MCF 10A (cell line): Measurements from ENCODE around the gene KNSTRN. TPM values are rescaled to one million over a fixed set of nuclear protein-coding genes. Genes with fewer than 3 reads are reported as not detected.

Source experiments
- BruUV-seq: library from RNA; stranded (reverse); fragments of 400-500 nt; replicated peaks from 2 replicates; lab custom pipeline; 2021; lab: Mats Ljungman, UMichigan
- CTCF ChIA-PET: fragments of 300-600 bp; sonication (Branson Sonifier 250); formaldehyde crosslinking; extraction: SDS; loops from one replicate; lab custom pipeline; 2021; ENCODE audit warnings: antibody characterized with exemption, inconsistent platforms; lab: Yijun Ruan, JAX
- POLR2A ChIA-PET: fragments of 300-600, 350-650 bp; sonication (Branson Sonifier 250); formaldehyde crosslinking; extraction: SDS; loops from one replicate; lab custom pipeline; 2020; ENCODE audit warnings: antibody characterized with exemption, inconsistent platforms; lab: Yijun Ruan, JAX
- DNase-seq: peaks from one replicate; pipeline ENCODE4 v3.0.0-alpha.2; 2018; ENCODE audit not compliant: unreplicated experiment
- H3K27ac Mint-ChIP-seq: one replicate; pipeline ENCODE4 v1.8.0; 2022; ENCODE audit warnings: mild to moderate bottlenecking, low read depth, mixed read lengths; ENCODE audit not compliant: unreplicated experiment
- H3K27me3 Mint-ChIP-seq: one replicate; pipeline ENCODE4 v1.8.0; 2022; ENCODE audit warnings: mixed read lengths; ENCODE audit not compliant: insufficient read depth, unreplicated experiment
- H3K36me3 Mint-ChIP-seq: one replicate; pipeline ENCODE4 v1.8.0; 2022; ENCODE audit warnings: mild to moderate bottlenecking, moderate library complexity, mixed read lengths; ENCODE audit not compliant: insufficient read depth, unreplicated experiment
- H3K4me1 Mint-ChIP-seq: one replicate; pipeline ENCODE4 v1.8.0; 2022; ENCODE audit warnings: mixed read lengths; ENCODE audit not compliant: insufficient read depth, unreplicated experiment
- H3K4me3 Mint-ChIP-seq: one replicate; pipeline ENCODE4 v1.8.0; 2022; ENCODE audit warnings: mild to moderate bottlenecking, moderate library complexity, mixed read lengths; ENCODE audit not compliant: unreplicated experiment
- H3K9me3 Mint-ChIP-seq: one replicate; pipeline ENCODE4 v1.8.0; 2022; ENCODE audit warnings: mixed read lengths; ENCODE audit not compliant: unreplicated experiment
- CTCF ChIP-seq: fragments of 200-600 bp; IDR thresholded peaks from one replicate; pipeline ENCODE4 v1.8.0; 2022; ENCODE audit warnings: antibody characterized with exemption, mild to moderate bottlenecking; ENCODE audit not compliant: unreplicated experiment
- intact Hi-C: fragments of 100-400 bp; cut with micrococcal nuclease; formaldehyde crosslinking; loops from 2 replicates; pipeline ENCODE4 v1.14.1; 2022
- total RNA-seq: library from RNA; stranded (reverse); gene quantifications from 2 replicates; pipeline ENCODE4 v1.2.3, GENCODE V29; 2022

Gene KNSTRN
- total RNA-seq, 1 experiment from 2014 or later = 47.4 TPM

- Mint-ChIP-seq H3K27ac (no peak overlapping the region), H3K4me1 (no peaks in the 10 kb centered on the region), H3K9me3 (no peaks in the 10 kb centered on the region), H3K4me3 (no peak overlapping the region), H3K36me3 (peaks cover 6% of the 10 kb centered on the region), H3K27me3 (no peaks in the 10 kb centered on the region)
- no peak for TF ChIP-seq CTCF
- ChIA-PET POLR2A (interaction anchor here (0.8 to 1.3 kb wide), 4 partner anchors 8 to 60 kb away, joined by 3 to 6 read pairs (median 4); partner anchors contain the start of gene IVD), CTCF (interaction anchor here (0.8 to 1.4 kb wide), 5 partner anchors 18 to 60 kb away, joined by 3 to 4 read pairs (median 3); no protein-coding TSS in a partner anchor)
- intact Hi-C loops = no loop called here
- no peak for DNase-seq
- BruUV-seq = no TSS peak
Measured at GRCh38 chr15:40398413-40398873, 15.9 kb downstream of the KNSTRN start.

- no peak for TF ChIP-seq CTCF
- no peak overlapping the region for H3K4me3 Mint-ChIP-seq
- H3K27me3 Mint-ChIP-seq = no peaks in the 10 kb centered on the region
- H3K9me3 Mint-ChIP-seq = no peaks in the 10 kb centered on the region
- no peak for DNase-seq
- ChIA-PET POLR2A (interaction anchor here (1.3 kb wide), 1 partner anchor 60 kb away, joined by 3 read pairs; no protein-coding TSS in a partner anchor), CTCF (interaction anchor here (0.6 to 1.2 kb wide), 4 partner anchors 8 to 266 kb away, joined by 3 read pairs; no protein-coding TSS in a partner anchor)
- H3K4me1 Mint-ChIP-seq = no peaks in the 10 kb centered on the region
- BruUV-seq = no TSS peak
- intact Hi-C loops = no loop called here
- H3K36me3 Mint-ChIP-seq = no peaks in the 10 kb centered on the region
- H3K27ac Mint-ChIP-seq = no peak overlapping the region
Measured at GRCh38 chr15:40399370-40399769, 16.8 kb downstream of the KNSTRN start.

- TF ChIP-seq CTCF = no peak
- peak within 1 kb of the TSS; percentile 83 for H3K4me3 Mint-ChIP-seq
- CTCF ChIA-PET = interaction anchor here (0.6 to 3.1 kb wide), 12 partner anchors 10 to 132 kb away, joined by 3 to 16 read pairs (median 5); no protein-coding TSS in a partner anchor
- intact Hi-C loops = no loop called here
- H3K27ac Mint-ChIP-seq = peak within 1 kb of the TSS; percentile 64
- H3K27me3 Mint-ChIP-seq = no peaks in the 10 kb centered on the region
- H3K36me3 Mint-ChIP-seq = peaks cover 20% of the 10 kb centered on the region
- H3K4me1 Mint-ChIP-seq = peaks cover 6% of the 10 kb centered on the region
- BruUV-seq = no TSS peak
- peak; percentile 94 for DNase-seq
- no peaks in the 10 kb centered on the region for H3K9me3 Mint-ChIP-seq
- POLR2A ChIA-PET = interaction anchor here (0.6 to 3.8 kb wide), 22 partner anchors 8 to 471 kb away, joined by 3 to 38 read pairs (median 6); partner anchors contain the start of genes BAHD1, CCDC9B, KNSTRN and PAK6
Measured at GRCh38 chr15:40405501-40406381, 23.2 kb downstream of the KNSTRN start, which contains the start of gene IVD. Gene IVD, plus strand, starts transcription at chr15:40405795. Its CDS starts 33 bp downstream, at chr15:40405828.
